HepG2 (cell line): ENCODE measurements around the gene SNX15. TPM values are rescaled to one million over a fixed set of nuclear protein-coding genes. Genes with fewer than 3 reads are reported as not detected.

Experiments used
- HOMEZ ChIP-seq: IDR thresholded peaks from 2 replicates; pipeline ENCODE4 v1.6.1; 2016; ENCODE audit warnings: low read depth
- KAT7 ChIP-seq: IDR thresholded peaks from 2 replicates; pipeline ENCODE4 v1.6.1; 2018; ENCODE audit warnings: borderline replicate concordance, missing compliant biosample characterization
- LCORL ChIP-seq, 2 experiments: fragments of 450-650 bp in 1 of 2; sonication (generic) in 1 of 2; formaldehyde crosslinking in 1 of 2; IDR thresholded peaks; 2 replicates each; pipeline versions ENCODE4 v1.5.0 to v1.6.1; 2017 to 2020; ENCODE audit warnings: antibody characterized with exemption in 1 of 2, missing genetic modification reagents in 1 of 2
- MYPOP ChIP-seq: sonication (generic); formaldehyde crosslinking; IDR thresholded peaks from 2 replicates; pipeline ENCODE4 v1.8.1; 2023; ENCODE audit warnings: mild to moderate bottlenecking, moderate library complexity, missing genetic modification reagents
- NFYC ChIP-seq: IDR thresholded peaks from 2 replicates; pipeline ENCODE4 v1.6.1; 2016; ENCODE audit warnings: missing genetic modification reagents, missing compliant biosample characterization
- RBAK ChIP-seq: sonication (generic); formaldehyde crosslinking; IDR thresholded peaks from 2 replicates; pipeline ENCODE4 v1.5.1; 2020; ENCODE audit warnings: mild to moderate bottlenecking, missing genetic modification reagents
- RBM39 ChIP-seq: fragments of 200-400 bp; formaldehyde crosslinking; IDR thresholded peaks from one replicate; pipeline ENCODE4 v1.6.1; 2018; ENCODE audit warnings: antibody characterized with exemption, mild to moderate bottlenecking, low read depth, low read length; ENCODE audit not compliant: poor library complexity, severe bottlenecking
- RCOR2 ChIP-seq: IDR thresholded peaks from 2 replicates; pipeline ENCODE4 v1.6.1; 2016; ENCODE audit warnings: missing biosample characterization, missing genetic modification reagents
- SMAD1 ChIP-seq: sonication (generic); formaldehyde crosslinking; IDR thresholded peaks from 2 replicates; pipeline ENCODE4 v1.4.0; 2020; ENCODE audit warnings: missing genetic modification reagents, low read depth, mild to moderate bottlenecking, borderline replicate concordance
- TFAP4 ChIP-seq: sonication (generic); IDR thresholded peaks from 2 replicates; pipeline ENCODE4 v1.6.1; 2016; ENCODE audit warnings: low read depth, borderline replicate concordance
- TMF1 ChIP-seq: sonication (generic); formaldehyde crosslinking; IDR thresholded peaks from 2 replicates; pipeline ENCODE4 v1.8.1; 2022; ENCODE audit warnings: low read depth, missing genetic modification reagents
- ZNF136 ChIP-seq: sonication (generic); formaldehyde crosslinking; IDR thresholded peaks from 2 replicates; pipeline ENCODE4 v1.8.1; 2022; ENCODE audit warnings: low read depth, mild to moderate bottlenecking, moderate library complexity, missing genetic modification reagents
- ZNF274 ChIP-seq: sonication (generic); formaldehyde crosslinking; IDR thresholded peaks from 2 replicates; pipeline ENCODE4 v1.5.1; 2020; ENCODE audit warnings: mild to moderate bottlenecking, missing genetic modification reagents
- ZNF331 ChIP-seq: sonication (generic); formaldehyde crosslinking; IDR thresholded peaks from 2 replicates; pipeline ENCODE4 v1.4.0; 2020; ENCODE audit warnings: missing genetic modification reagents
- ZNF460 ChIP-seq: sonication (generic); formaldehyde crosslinking; IDR thresholded peaks from 2 replicates; pipeline ENCODE4 v1.5.1; 2020; ENCODE audit warnings: missing genetic modification reagents, mild to moderate bottlenecking, borderline replicate concordance
- ZNF563 ChIP-seq: sonication (generic); formaldehyde crosslinking; IDR thresholded peaks from 2 replicates; pipeline ENCODE4 v1.8.0; 2022; ENCODE audit warnings: mild to moderate bottlenecking, moderate library complexity, missing genetic modification reagents
- ZNF589 ChIP-seq: sonication (generic); formaldehyde crosslinking; conservative IDR thresholded peaks from 2 replicates; pipeline ENCODE4 v1.8.0; 2022; ENCODE audit warnings: mild to moderate bottlenecking, moderate library complexity, missing genetic modification reagents
- ZSCAN21 ChIP-seq: sonication (generic); formaldehyde crosslinking; IDR thresholded peaks from 2 replicates; pipeline ENCODE4 v1.8.0; 2022; ENCODE audit warnings: mild to moderate bottlenecking, missing genetic modification reagents, moderate library complexity, borderline replicate concordance
- polyA plus RNA-seq, 8 experiments: library from polyadenylated mRNA; depleted of rRNA in 3 of 8; stranded (reverse) in 7 of 8; unstranded in 1 of 8; fragments of >200 nt; fragmentation: Illumina TruSeq in 4 of 8; extraction: Trizol in 4 of 8; gene quantifications; 2 replicates each; pipeline versions ENCODE4 v1.2.1 to v1.2.3, GENCODE V29; 2011 to 2016; ENCODE audit warnings: low read depth in 4 of 8, missing spikeins in 1 of 8, mixed read lengths in 1 of 8; ENCODE audit not compliant: insufficient read depth in 1 of 8
- total RNA-seq, 5 experiments: library from RNA; depleted of rRNA; stranded (reverse); fragments of >200 nt; fragmentation: Illumina TruSeq; extraction: Trizol; gene quantifications; 2 replicates each; pipeline ENCODE4 v1.2.3, GENCODE V29; 2016; ENCODE audit warnings: low read depth in 1 of 5
- TF ChIP-seq, protein P1 (sequence below): sonication (generic); formaldehyde crosslinking; IDR thresholded peaks from 2 replicates; pipeline ENCODE4 v1.5.0; 2020; ENCODE audit warnings: missing genetic modification reagents
- TF ChIP-seq, protein P2 (sequence below): IDR thresholded peaks from 2 replicates; pipeline ENCODE4 v1.6.1; 2012; ENCODE audit warnings: low read depth, low read length, improper control_type of control experiment

The SNX15 gene
- total and polyA plus RNA-seq, 2 of the 13 experiments (the other 11 are each of a cell fraction or from before 2014, with no cell fraction given) = 19.1 to 22.6 TPM

GRCh38 chr11:65027213-65028067, at the start of gene SNX15 (continued):
- TF ChIP-seq, protein P1, sequence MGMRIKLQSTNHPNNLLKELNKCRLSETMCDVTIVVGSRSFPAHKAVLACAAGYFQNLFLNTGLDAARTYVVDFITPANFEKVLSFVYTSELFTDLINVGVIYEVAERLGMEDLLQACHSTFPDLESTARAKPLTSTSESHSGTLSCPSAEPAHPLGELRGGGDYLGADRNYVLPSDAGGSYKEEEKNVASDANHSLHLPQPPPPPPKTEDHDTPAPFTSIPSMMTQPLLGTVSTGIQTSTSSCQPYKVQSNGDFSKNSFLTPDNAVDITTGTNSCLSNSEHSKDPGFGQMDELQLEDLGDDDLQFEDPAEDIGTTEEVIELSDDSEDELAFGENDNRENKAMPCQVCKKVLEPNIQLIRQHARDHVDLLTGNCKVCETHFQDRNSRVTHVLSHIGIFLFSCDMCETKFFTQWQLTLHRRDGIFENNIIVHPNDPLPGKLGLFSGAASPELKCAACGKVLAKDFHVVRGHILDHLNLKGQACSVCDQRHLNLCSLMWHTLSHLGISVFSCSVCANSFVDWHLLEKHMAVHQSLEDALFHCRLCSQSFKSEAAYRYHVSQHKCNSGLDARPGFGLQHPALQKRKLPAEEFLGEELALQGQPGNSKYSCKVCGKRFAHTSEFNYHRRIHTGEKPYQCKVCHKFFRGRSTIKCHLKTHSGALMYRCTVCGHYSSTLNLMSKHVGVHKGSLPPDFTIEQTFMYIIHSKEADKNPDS = peak; percentile 70; the same call in 1 of the 2 replicates
- TF ChIP-seq RBAK (CRISPR knock-in tag) (no peak), HOMEZ (CRISPR knock-in tag) (0 out of 2 replicates have a peak, but pooled peaks have one; percentile 65), KAT7 (no peak), ZNF136 (peak; percentile 29; the same call in 1 of the 2 replicates), ZNF331 (peak; percentile 58), TMF1 (CRISPR knock-in tag) (no peak), ZNF274 (CRISPR knock-in tag) (peak; percentile 85; the same call in 1 of the 2 replicates), ZNF460 (CRISPR knock-in tag) (no peak; the same call in 1 of the 2 replicates), MYPOP (CRISPR knock-in tag) (peak; percentile 88), SMAD1 (0 out of 2 replicates have a peak, but pooled peaks have one; percentile 26), RCOR2 (CRISPR knock-in tag) (no peak), LCORL (IDR thresholded peaks at IDR 0.05) (no peak), LCORL (CRISPR knock-in tag; IDR thresholded peaks at IDR 0.05) (peak; percentile 85), NFYC (peak; percentile 34; the same call in 1 of the 2 replicates), ZSCAN21 (CRISPR knock-in tag) (peak; percentile 46; the same call in 1 of the 2 replicates), RBM39 (peak; percentile 51), ZNF563 (CRISPR knock-in tag) (peak; percentile 66), TFAP4 (peak; percentile 33), ZNF589 (no peak)
- TF ChIP-seq, protein P2, sequence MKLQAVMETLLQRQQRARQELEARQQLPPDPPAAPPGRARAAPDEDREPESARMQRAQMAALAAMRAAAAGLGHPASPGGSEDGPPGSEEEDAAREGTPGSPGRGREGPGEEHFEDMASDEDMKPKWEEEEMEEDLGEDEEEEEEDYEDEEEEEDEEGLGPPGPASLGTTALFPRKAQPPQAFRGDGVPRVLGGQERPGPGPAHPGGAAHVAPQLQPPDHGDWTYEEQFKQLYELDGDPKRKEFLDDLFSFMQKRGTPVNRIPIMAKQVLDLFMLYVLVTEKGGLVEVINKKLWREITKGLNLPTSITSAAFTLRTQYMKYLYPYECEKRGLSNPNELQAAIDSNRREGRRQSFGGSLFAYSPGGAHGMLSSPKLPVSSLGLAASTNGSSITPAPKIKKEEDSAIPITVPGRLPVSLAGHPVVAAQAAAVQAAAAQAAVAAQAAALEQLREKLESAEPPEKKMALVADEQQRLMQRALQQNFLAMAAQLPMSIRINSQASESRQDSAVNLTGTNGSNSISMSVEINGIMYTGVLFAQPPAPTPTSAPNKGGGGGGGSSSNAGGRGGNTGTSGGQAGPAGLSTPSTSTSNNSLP = no peak
